ENCODE data around the gene CBFA2T3.

GRCh38 chr16:88970539-88971065 lies 6.4 kb downstream of the CBFA2T3 start:
- TF ChIP-seq CTCF (IDR thresholded peaks at IDR 0.05; ENCODE audit: insufficient read depth, low read depth, low read length), result no peak
- TF ChIP-seq EZH2 (IDR thresholded peaks at IDR 0.05; ENCODE audit: insufficient read depth, low read length), result no peak

Data from astrocyte (in vitro differentiated cells and primary cell).